ENCODE data around the gene GOLGA5. TPM values are rescaled to one million over a fixed set of nuclear protein-coding genes. Genes with fewer than 3 reads are reported as not detected.
"Not testable (repeated sequence)": the region's sequence is repeated elsewhere in the genome, so short reads cannot be mapped to it uniquely, and the experiment has no call there.

Gene GOLGA5
- total RNA-seq, 1 donor from 2014 or later = 19.5 TPM

DNA sequence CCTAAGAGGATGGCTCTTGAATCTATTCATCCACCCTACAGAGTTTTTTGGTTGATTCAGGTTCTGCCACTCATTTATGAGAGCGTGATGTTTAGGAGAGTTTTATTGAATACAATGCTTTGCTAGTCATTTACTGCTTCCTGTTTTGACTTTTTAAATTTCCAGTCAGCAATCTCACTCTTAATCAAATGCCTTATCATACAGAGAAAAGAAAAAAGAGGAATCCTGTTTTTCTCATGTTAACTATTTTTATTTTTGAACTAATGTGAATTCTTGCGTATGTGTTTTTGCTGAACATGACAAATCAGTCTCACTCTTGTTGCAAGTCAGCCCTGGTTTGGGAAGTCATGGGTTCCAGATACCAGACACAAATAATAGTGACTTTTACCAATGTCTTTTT, 23.6 kb upstream of the GOLGA5 start:
- ATAC-seq = no peak

DNA sequence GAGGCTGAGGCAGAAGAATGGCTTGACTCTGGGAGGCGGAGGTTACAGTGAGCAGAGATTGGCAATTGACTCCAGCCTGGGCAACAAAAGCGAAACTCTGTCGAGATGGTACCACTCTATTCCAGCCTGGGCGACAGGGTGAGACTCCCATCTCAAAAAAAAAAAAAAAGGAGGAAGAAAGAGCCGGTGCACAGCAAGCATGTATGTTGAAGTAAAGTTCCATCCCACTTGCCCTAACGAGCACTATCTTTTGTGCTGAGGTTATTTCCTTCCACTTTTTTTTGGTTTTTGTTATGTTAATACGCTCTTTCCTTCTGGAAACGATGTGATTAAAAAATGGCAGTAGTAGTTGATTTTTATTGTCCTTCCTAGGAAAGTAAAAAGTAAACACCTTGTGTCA, 19.5 kb upstream of the GOLGA5 start:
- intact Hi-C loops (cut with micrococcal nuclease) = no loop called here
- peak; percentile 57 for ATAC-seq

More for the DNA sequence above, 23.6 kb upstream of the GOLGA5 start:
- intact Hi-C loops (cut with micrococcal nuclease) = no loop called here
- DNase-seq = no peak

DNA sequence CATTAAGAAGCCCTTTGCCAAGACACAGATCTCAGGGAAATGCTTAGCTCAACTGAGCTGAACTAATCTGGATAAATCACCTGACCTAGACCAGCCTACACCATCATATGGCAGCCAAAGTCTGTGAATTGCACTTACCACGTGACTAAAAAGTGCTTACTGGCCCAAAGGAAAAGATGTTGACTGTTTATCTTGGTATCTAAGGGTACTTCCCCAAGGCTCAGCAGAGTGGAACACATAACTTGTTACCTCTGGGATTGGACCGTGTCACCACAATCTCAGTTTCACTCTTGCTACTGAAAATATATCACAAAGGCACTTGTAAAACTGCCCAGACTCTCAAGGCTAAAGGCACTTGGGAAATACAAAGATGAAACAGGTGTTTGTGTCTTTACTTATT, 18.8 kb upstream of the GOLGA5 start:
- intact Hi-C loops (cut with micrococcal nuclease); DNase-seq: not testable (repeated sequence)
- ATAC-seq = peak; percentile 79

More for the DNA sequence above, 19.5 kb upstream of the GOLGA5 start:
- DNase-seq = no peak

DNA sequence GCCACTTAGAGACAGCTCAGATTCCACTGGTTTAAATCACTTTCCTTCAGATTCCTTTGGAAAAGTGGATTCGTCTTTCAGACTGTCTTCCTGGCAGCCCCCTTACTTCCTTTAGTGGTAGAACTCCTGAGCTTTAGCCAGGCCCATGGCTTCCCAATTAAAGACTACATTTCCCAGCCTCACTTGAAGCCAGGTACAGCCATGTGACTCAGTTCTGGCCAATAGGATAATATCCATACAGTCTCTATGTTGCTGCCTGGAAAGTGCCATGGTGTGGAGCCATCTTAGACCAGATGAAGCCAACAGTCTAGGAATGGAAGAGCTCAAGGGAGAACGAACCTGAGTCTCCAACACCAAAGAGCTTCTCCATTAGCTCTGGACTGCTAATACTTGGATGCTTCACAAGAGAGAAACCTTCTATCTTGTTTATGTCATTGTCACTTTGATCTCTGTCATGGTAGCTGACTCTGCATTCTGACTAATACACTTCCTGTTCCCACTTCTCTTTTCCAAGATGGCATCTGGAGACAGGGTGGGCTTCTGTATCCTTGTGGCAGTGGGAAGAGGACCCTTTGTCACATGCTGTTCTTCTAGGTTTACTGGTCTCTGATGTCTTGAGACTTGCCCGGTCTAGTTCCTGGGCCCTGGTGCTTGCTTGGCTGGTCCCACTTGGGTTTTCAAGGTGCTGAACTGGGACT, 15.1 kb upstream of the GOLGA5 start:
- ATAC-seq; DNase-seq; intact Hi-C loops (cut with micrococcal nuclease): not testable (repeated sequence)

DNA sequence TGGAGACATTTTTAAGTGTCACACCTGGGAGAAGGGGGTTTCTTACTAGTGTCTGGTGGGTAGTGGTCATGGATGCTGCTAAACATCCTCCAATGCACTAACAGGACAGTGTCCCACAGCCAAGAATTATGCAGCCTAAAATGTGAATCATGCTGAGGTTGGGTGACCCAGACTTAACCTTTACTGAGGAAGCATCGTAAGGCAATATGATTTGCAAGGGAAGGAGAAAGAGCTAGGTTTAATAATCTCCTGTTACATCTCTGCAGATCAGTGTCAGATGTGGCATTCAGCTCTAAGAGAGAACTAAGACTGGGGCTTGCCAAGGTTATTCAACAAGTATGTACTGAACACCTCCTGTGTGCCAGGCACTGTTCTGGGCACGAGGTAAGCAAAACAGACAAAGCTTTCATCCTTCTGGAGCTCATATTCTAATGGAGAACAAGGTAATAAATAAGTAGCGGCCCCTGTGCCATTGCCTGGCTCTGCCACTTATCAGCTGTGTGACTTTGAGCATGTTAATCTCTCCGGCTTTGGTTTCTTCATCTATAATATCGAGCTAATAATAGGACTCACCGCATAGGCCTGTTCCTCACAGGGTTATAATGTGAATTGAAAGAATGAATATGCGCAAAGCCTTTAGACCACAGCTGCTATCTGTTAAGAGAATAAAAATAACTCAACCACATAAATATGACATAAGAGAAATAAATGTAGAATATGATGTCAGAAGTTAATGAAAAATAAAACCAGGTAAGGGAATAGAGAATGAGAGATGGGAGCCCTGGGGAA, 13.5 kb upstream of the GOLGA5 start:
- peak; percentile 38 for ATAC-seq
- intact Hi-C loops (cut with micrococcal nuclease) = no loop called here
- DNase-seq = no peak

DNA sequence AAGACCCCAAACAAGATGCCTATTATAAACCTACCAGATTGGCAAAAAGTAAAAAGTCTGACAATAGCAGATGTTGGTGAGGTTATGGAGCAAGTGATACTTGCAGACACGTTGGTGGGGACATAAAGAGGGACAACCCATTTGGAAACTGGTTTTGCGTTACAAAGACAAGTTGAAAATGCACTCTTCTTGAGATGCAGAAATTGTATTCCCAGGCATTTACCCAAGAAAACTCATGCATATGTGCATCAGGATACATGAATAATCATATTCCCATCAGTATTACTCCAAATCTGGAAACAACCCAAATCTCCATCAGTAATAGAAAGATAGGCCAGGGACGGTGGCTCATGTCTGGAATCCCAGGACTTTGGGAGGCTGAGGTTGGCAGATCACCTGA, 12.8 kb upstream of the GOLGA5 start:
- DNase-seq (no peak), ATAC-seq (no peak)
- intact Hi-C loops (cut with micrococcal nuclease) = no loop called here

DNA sequence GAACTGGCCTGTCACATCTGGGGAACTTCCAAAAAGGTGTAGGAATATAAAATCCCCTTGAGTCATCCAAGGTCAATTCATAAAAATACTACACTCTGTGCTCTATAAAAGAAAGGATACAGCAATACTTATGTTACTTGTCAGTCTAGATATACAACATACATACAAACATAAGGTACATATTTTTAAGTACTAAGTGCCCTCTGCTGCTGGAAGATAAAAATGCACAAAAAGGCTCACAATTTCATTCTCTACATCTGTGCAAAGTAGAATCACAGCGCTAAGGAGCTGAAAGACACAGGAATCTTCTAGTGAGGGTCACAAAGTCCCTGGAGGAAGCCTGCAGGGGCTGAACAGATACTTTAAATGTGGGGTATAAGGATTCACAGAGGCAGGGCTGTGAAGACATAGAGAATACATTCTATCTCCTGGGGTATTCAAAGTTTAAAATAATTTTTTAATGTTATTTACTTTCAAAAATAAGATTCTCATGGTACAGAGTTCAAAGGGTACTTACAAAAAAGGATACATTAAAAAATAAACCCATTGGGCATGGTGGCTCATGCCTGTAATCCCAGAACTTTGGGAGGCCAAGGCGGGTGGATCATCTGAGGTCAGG, 10.2 kb upstream of the GOLGA5 start:
- peak; percentile 59 for ATAC-seq
- intact Hi-C loops (cut with micrococcal nuclease) = loop anchor here (2.0 kb wide), 1 partner anchor 69 kb away; no protein-coding TSS in a partner anchor
- no peak for DNase-seq

DNA sequence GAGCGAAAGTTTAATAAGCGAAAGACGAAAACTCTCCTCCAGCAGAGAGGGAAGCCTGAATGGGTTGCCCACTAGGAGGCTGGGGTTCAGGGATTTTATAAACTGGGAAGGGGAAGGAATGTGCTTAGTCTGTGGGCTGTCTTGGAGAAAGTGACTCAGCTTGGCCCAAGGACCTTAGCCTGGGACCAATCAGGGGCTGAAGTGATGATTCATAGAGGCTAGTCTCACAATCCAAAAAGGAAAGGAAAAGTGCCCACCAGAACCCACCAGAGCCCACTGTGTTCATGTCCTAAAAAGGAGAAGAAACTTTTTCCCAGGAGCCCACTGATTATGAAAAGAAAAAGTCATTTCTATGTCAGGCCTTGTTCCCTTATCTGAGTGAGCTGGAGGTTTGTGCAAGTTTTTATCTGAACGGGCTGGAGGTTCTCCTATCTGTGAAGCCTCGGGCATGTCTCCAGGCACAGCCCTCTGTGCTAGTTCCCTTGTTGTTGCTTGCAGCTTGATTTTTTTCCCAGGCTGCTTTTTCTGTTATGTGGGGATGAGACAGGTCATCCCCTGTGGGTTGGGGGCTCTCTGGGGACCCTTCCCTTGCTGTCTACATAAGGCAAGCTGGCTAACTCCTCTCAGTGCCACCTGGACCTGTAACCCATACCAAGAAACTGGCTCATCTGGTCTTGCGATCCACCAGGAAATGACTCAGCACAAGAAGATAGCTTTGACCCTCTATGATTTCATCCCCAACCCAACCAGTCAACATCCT, 8.3 kb upstream of the GOLGA5 start:
- intact Hi-C loops (cut with micrococcal nuclease) = no loop called here
- ATAC-seq (peak; percentile 78), DNase-seq (peak; percentile 74)

DNA sequence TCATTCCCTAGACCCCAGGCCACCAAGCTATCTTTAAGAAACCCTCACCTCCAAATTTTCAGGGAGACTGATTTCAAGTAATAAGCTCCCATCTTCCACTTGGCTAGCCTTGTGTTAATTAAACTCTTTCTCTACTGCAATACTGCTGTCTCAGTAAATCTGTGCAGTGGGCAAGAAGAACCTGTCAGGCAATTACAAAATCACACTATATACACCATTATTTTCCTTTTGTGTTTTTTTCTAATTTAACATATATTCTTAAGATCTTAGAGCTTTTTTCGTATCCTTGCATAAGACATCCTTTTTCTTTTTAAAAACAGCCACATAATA, 7.7 kb upstream of the GOLGA5 start:
- DNase-seq = no peak
- ATAC-seq = no peak
- intact Hi-C loops (cut with micrococcal nuclease) = no loop called here

DNA sequence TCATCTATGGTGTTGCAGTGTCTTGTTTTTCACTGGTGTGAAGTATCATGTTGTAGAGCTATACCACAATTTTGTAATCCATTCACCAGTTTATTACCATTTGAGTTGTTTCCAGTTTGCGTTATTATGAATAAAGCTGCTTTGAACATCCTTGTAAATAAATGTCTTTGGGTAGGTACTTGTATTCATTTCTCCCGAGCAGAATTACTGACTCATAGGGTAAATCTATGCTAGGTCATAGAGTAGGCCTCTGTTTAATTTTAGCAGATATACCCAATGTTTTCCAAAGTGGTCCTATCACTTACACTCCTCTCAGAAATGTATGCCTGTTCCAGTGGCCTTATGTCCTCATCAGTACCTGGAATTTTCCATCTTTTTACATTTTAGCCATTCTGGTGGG, 6.6 kb upstream of the GOLGA5 start:
- ATAC-seq (no peak), DNase-seq (no peak)
- intact Hi-C loops (cut with micrococcal nuclease) = no loop called here

DNA sequence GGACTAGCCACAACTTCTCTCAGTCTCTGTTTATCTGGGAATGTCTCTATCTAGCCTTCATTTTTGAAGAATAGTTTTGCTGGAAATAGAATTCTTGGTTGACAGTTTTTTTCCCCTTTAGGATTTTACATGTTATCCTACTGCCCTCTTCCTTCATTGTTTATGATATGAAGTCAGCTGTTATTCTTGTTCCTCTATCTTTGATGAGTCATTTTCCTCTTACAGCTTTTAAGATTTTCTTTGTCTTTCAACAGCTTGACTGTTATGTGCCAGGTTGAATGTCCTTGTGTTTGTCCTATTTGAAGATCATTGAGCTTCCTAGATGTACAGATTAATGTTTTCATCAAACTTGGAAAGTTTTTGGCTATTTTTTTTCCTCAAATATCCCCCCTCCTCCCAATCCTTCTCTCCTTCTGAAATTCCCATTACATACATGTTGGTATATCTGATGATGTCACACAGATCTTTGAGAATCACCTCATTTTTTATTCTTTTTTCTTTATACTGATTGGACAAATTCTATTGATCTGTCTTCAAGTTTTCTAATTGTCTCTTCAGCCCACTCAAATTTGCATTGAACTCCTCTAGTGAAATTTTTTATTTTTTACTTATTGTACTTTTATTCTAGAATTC, 4.5 kb upstream of the GOLGA5 start:
- intact Hi-C loops (cut with micrococcal nuclease) = no loop called here
- DNase-seq (no peak), ATAC-seq (no peak)

DNA sequence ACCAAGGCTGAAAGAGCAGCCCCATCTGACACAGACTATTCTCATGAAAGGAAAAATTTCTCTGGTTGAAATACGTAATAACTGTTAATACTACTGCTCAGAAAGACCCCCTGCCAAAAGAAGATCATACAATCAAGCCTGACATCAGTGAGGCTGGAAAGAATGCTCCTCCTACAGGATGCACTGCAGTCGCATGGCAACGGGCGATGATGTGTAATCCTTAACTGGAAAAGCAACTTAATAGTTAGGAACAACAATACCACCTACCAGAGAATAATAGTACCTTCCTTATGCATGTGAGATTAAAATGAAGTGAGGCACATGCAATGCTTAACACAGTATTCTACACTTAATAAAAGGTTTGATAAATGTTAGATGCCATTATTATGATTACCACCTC, 1.2 kb upstream of the GOLGA5 start:
- DNase-seq (no peak), ATAC-seq (no peak)
- intact Hi-C loops (cut with micrococcal nuclease) = no loop called here

DNA sequence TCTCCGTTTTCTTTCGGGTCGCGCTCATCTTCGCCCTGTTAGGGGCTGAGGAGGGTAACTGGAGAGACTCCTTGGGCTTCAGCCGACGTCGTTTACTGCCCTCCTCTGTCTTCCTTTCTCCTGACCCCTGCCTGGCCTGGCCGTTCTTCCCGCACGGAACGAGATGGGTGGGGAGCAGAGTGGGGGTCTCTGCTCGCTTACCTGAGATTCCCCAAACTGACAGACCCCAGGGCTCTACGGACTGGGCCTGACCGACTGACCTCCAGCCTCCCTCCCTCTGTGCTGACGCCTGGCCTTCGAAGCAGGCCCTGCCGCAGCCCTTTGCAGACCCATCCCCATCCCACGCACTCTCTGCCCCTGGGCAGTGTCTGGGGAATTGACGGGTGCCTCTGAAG, 439 bp downstream of the GOLGA5 start:
- DNase-seq (peak; percentile 43), ATAC-seq (peak; percentile 6)
- intact Hi-C loops (cut with micrococcal nuclease) = no loop called here

DNA sequence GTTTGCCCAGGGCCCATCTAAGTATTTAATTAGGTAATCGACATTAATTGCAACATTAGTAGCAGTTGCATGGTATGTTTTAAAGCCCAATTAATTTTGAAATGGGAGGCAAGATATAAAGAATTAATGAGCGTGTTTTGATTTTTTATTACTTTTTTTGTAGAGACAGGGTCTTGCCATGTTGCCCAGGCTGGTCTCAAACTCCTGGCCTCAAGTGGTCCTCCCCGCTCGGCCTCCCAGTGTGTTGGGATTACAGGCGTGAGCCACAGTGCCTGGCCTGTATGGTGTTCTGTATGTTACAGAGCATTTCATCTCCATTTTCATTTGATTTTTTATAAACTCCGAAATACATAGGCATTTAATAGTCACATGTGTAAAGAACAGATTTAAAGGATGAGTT, 856 bp downstream of the GOLGA5 start:
- intact Hi-C loops (cut with micrococcal nuclease) = no loop called here
- ATAC-seq = no peak

DNA sequence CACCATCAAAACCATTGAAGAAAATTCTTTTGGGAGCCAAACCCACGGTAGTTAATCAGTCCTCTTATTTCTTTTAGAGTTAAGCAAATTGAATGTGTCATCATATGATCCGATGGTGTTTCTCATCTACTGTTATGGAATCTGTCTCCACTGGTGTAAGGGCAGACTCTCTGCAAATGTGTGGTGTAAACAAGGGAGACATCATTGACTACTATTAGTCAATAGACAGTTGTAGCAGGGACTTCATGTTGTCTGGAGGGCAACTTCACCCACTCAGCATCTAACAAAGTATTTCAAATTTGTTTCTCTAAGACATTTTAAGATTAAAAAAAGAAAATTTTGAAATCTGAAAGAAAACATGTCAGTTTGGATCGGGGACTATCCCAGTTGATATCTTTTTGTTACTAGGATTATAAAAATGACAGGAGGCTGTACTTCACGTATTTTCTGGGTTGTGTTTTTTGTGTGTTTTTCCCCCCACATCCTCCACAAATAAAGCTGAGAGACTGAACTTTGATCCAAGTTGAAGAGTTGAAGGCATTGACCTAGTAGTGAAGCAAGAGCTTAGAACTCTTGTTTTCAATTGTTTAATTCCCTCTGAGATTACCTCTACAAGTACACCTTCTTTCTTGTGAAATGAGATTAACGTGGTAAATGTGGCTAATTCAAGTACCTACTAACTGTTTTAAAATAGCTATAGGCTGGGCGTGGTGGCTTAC, 4.0 kb downstream of the GOLGA5 start:
- ATAC-seq = no peak
- intact Hi-C loops (cut with micrococcal nuclease) = no loop called here

More for the DNA sequence above, 856 bp downstream of the GOLGA5 start:
- DNase-seq = no peak

DNA sequence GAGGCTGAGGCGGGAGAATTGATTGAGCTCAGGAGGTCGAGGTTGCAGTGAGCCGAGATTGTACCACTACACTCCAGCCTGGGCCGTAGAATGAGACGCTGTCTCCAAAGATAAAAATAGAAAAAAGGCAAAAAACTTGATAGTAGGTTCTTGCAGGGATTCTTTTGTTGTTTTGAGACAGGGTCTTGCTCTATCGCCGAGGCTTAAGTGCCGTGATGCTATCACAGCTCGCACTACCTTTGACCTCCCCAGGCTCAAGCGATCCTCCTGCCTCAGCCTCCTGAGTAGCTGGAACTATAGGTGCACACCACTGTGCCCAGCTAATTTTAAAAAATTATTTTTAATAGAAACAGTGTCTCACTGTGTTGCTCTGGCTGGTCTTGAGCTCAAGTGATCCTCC, 4.7 kb downstream of the GOLGA5 start:
- intact Hi-C loops (cut with micrococcal nuclease) = no loop called here
- DNase-seq (no peak), ATAC-seq (no peak)

More for the DNA sequence above, 4.0 kb downstream of the GOLGA5 start:
- DNase-seq = no peak

DNA sequence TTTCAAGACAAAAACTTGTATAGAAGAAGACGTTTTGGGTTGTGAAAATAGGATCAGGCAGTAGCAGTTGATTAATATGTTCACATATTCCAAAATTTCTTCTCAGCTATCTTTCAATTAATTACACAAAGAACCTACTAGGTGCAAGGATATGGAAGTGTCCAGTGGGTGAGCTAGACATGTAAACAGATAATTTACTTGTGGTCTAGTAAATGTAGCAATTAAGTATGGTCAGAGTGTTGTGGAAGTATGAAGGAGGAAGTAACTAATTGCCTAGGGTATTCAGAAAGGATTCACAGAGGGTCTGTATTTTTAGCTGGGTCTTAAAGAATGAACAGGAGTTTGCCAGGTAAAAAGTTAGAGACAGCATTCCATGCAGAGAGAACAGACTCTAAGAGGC, 5.9 kb downstream of the GOLGA5 start:
- no peak for ATAC-seq
- intact Hi-C loops (cut with micrococcal nuclease) = no loop called here
- DNase-seq = no peak

DNA sequence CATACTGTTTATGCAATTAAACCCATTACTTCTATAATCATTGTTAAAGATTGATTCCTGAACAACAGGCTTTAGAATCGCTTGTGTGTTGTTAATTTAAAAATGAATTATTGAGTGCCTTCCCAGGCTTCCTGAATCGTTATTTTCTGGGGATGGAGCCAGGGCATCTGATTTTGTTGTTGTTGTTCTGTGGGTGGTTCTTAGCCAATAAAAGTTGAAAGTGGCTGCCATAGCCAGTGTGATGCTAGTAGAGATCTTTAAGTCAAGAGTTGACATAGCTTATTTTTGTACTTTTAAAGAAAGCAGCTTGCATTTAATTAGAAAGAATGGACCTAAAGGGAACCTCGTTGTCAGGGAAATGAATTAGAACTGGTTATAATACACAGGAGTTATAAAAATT, 6.4 kb downstream of the GOLGA5 start:
- intact Hi-C loops (cut with micrococcal nuclease) = no loop called here
- ATAC-seq = no peak
- no peak for DNase-seq

DNA sequence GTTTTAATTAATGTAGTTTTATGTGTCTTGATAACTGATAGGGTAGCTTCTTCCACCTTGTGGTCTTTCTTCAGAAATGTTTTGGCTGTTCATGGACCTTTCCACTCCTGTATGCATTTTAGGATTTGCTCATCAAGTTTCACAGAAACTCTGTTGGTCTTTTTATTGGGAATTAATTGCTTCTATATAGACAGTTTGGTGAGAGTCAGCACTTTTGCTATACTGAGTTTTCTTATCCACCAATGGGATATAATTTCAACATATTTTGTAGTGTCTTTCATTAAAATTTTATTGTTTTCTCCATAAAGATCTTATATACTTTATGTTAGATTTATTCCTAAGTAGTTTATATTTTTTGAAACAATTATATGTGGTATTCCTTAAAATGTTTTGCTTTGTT, 7.8 kb downstream of the GOLGA5 start:
- ATAC-seq (no peak), DNase-seq (no peak)
- intact Hi-C loops (cut with micrococcal nuclease) = no loop called here

All from left ventricle myocardium superior (tissue), 1 donor.